Pons (tissue), 1 donor: Measurements from ENCODE around the gene LEAP2.

Experiments used
- DNase-seq: peaks from one replicate; pipeline ENCODE4 v3.0.0-alpha.2; 2016; ENCODE audit warnings: low spot score

LEAP2 gene

DNA sequence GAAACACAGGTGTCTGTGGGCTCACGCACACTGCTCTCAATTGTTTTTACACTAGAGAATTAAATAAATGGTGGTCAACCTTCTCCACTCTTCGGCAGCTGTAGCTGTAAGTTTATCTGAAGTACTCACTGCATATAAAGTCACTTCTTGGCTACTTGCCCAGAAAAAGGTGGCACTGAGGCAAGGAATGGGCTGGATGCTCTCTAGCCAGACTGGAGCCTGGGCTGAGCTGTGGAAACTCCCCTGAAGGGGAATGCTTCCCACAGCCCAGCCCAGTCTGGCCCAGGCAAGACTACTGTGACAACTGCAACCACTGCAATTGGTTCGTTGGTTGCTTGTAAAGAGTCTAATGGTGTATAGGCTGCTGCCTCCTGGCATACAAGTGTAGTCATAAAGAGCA, 4.5 kb downstream of the LEAP2 start:
- DNase-seq, result peak; percentile 44

DNA sequence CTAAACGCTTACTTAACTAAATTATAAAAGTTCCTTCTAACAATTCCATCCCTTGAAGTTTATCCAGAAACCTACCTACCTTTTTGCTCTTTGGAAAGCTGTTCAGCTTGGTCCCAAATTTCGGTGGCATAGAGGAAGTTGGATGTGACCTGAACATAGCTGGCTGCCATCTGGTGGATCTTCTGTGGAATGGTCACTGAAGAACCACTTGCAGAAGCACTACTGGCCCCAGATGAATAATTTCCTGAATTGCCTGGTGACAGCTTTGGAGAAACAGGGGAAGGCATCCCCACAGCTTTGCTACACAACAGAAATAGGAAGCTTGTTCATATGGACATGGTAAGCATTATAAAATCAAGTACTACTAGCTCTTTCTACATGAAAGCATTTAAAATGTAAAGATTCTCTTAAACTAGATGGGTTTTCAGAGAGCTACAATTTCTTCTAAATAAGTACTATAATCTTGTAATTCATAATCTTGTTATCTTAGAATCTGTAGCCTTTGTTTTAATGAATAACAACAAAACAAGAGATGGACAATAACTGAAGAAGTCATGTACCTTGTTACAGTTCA, 9.9 kb downstream of the LEAP2 start:
- peak; percentile 91 for DNase-seq

GRCh38 chr5:132884548-132884947, 11.1 kb downstream of the LEAP2 start:
- no peak for DNase-seq

GRCh38 chr5:132886064-132886823, 12.8 kb downstream of the LEAP2 start:
- DNase-seq, result peak; percentile 67

GRCh38 chr5:132887283-132887682, 13.8 kb downstream of the LEAP2 start:
- DNase-seq, result peak; percentile 61

GRCh38 chr5:132889501-132889900, 16.0 kb downstream of the LEAP2 start:
- DNase-seq, result no peak

DNA sequence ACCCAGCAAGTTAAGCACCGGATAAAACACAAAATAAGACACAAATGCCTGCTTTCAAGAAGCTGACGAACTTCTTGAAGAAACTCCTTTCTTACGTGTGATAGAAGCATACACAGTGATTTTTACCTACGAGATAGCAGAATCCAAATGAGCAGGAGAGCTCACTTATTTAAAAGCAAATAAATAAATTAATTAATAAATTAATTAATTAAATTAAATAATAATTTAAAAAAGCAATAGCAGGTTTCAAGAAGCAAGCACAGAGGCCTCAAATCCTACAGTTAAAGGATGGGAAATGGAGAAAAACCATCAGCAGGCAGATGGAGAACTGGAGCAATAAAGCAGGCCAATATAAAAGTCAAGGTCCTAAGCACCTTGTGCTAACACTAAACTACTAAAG, 17.3 kb downstream of the LEAP2 start:
- no peak for DNase-seq

DNA sequence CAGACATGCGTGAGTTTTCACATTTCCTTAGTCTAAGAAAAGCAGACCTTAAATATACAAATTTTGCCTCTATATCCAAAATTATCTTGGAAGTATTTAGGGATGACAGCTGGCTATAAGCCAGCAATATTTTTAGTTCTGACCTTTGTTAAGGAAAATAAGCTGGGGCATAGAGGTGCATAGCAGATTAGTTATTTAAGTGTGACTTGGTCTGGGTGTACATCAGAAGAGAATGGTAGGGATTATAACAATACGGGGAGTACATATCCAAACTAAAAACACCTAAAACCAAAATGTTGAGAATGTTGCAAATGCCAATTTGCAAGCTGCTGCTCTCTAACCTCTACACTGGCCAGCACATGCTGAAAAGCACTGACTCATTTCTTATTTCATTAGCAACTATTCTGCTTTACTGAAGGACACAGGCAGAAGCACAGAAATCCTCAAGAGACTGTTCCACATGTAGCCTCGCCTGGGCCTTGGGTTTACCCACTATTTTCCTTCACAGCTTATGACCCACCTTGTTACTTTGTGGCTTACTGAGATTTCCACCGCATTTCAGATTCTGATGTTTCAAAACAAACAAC, 22.3 kb downstream of the LEAP2 start:
- DNase-seq, result no peak

- no peak for DNase-seq
These were observed 23.2 kb downstream of the LEAP2 start for GRCh38 chr5:132896685-132897084.

DNA sequence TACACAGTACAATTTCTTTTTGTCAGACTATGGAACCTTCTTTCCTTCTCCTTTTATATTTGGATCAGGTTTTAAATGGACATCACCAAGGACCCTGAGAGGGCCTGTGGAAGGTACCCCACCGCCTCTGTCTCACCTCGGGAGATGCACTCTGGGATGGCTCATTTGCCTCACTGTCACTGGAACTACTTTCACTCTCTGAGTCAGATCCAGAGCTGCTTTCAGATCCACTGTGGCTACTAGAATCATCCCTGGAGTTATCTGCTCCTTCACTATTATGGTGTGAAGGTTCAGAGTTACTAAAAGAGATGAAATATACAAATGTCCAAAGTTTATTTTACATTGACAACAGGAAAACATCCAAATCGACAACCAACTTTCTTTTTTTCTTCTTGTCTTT, 24.6 kb downstream of the LEAP2 start:
- no peak for DNase-seq

DNA sequence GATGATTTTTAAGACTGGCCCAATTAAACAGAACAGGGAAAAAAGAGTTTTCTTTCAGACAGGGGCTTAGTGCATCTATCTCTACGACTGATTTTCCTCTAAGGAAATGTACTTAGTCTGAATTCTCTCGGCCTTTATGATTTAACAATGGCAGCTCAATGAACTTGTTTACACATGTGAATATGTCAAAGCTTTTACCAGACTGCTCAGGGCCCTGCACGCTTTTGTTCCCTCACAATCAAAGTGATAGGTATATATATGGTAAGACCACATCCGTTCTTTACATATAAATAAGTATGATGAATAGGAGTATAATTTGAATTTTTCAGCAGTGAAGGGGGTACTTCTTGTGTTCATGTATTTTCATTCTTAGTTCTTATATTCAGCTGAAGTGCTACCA, 27.6 kb downstream of the LEAP2 start:
- no peak for DNase-seq

GRCh38 chr5:132901730-132902129, 28.3 kb downstream of the LEAP2 start:
- no peak for DNase-seq

DNA sequence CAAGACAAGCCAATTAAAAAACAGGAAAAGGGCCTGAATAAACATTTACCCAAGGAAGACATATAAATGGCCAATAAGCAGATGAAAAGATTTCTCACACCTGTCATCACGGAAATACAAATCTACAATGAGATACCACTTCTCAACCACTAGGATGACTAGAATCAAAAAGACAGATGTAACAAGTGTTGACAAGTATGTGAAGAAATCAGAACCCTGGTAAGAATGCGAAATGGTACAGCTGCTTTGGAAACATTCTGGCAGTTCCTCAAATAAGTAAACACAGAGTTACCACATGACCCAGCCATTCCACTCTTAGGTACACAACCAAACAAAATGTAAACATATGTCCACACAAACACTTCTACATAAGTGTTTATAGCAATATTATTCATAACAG, 32.5 kb downstream of the LEAP2 start:
- DNase-seq, result no peak

GRCh38 chr5:132907161-132907560, 33.7 kb downstream of the LEAP2 start:
- DNase-seq, result no peak

DNA sequence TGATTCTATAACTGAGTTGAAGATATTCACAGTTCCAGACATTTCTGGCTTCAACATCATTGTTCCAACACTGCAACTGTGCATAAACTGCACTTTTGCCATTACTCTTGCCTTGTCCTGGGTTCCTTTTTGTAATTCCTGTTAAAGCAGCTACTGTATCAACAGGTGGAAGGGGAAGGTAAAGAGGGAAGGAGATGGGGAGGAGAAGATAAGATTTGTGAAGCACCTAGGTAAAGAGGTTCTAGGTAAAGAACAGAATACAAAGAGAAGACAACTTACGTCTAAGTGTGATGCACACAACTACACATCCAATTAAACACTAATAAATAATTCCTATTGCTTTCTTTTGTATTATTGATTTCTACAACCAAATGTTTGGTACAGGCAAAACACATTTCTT, 36.2 kb downstream of the LEAP2 start:
- DNase-seq, result no peak

DNA sequence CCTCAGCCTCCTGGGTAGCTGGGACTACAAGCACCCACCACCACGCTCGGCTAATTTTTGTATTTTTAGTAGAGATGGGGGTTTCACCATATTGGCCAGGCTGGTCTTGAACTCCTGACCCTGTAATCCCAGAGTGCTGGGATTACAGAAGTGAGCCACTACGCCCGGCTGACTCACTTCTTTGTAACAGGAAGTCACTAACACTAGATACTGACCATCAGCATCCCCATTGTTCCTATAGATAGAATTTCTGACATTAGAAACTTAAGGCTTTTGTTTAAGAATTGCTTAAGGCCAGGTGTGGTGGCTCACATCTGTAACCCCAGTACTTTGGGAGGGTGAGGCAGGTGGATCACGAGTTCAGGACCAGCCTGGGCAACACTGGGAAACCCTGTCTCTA, 42.2 kb downstream of the LEAP2 start:
- no peak for DNase-seq

DNA sequence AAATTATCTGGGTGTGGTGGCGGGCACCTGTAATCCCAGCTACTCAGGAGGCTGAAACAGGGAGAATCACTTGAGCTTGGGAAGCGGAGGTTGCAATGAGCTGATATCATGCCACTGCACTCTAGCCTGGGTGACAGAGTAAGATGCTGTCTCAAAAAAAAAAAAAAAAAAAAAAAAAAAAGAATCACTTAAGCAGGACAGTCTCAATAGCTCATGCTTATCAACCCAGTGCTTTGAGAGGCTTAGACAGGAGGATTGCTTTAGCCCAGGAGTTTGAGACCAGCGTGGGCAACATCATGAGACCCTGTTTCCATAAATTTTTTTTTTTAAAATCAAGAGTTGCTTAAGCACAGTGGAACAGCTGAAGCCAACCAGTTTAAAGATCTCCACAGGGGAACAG, 42.6 kb downstream of the LEAP2 start:
- DNase-seq, result no peak
